Thyroid gland (tissue), 4 donors: ENCODE results near the gene RNFT2.

Experiments
- POLR2A ChIP-seq, 2 donors: fragments of 450-650 bp; IDR thresholded peaks; one replicate each; pipeline ENCODE4 v1.6.1; 2017; ENCODE audit warnings: antibody characterized with exemption in 2 of 2, mild to moderate bottlenecking in 2 of 2, moderate library complexity in 1 of 2
- TF ChIP-seq, protein P1 (sequence below), 6 experiments: fragments of 200-600 bp in 3 of 6; fragments of 450-650 bp in 3 of 6; sonication (generic) in 3 of 6; IDR thresholded peaks; one replicate each; pipeline ENCODE4 v1.5.1; 2016 to 2019; ENCODE audit warnings: antibody characterized with exemption in 6 of 6, mild to moderate bottlenecking in 2 of 6, inconsistent platforms in 1 of 6, moderate library complexity in 1 of 6

DNA sequence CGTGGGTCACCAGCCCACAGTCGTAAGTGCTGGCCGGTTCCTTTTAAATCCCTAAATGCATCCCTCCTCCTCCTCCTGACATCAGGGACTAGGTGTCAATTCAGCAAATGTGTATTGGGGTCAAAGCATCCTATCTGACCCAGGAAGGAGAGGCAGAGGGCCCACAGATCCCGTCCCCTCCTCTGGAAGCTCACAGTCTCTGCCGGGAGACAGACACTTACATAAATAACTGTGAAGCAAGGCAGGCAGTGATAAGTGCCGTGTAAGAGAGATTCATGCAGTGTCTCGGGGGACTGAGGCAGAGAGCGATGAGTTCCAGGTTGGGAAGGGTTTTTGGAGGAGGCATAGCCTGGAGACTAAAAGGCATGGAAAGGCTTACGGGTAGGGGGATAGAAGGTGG lies 99.0 kb downstream of the RNFT2 start:
- TF ChIP-seq, protein P1, sequence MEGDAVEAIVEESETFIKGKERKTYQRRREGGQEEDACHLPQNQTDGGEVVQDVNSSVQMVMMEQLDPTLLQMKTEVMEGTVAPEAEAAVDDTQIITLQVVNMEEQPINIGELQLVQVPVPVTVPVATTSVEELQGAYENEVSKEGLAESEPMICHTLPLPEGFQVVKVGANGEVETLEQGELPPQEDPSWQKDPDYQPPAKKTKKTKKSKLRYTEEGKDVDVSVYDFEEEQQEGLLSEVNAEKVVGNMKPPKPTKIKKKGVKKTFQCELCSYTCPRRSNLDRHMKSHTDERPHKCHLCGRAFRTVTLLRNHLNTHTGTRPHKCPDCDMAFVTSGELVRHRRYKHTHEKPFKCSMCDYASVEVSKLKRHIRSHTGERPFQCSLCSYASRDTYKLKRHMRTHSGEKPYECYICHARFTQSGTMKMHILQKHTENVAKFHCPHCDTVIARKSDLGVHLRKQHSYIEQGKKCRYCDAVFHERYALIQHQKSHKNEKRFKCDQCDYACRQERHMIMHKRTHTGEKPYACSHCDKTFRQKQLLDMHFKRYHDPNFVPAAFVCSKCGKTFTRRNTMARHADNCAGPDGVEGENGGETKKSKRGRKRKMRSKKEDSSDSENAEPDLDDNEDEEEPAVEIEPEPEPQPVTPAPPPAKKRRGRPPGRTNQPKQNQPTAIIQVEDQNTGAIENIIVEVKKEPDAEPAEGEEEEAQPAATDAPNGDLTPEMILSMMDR (IDR thresholded peaks at IDR 0.05) = no peak
- no peak for TF ChIP-seq POLR2A (IDR thresholded peaks at IDR 0.05)
